BLaER1 treated with 17β-estradiol and CSF1 and Interleukin-3, amounts not matched to agents 10 nM and 100 nM (cell line): ENCODE measurements around the gene GNL1.
A peak's percentile ranks its signal among the peaks of the same experiment; 100 is the strongest.

Experiments
- H3K27ac ChIP-seq, 11 experiments: shearing (Covaris generic); formaldehyde crosslinking; 2 replicates each; pipeline ENCODE4 v1.8.1; 2022
- H3K27me3 ChIP-seq, 11 experiments: shearing (Covaris generic); formaldehyde crosslinking; 2 replicates each; pipeline ENCODE4 v1.8.1; 2022
- H3K36me3 ChIP-seq, 11 experiments: shearing (Covaris generic); formaldehyde crosslinking; 2 replicates each; pipeline ENCODE4 v1.8.1; 2022
- H3K4me1 ChIP-seq, 10 experiments: shearing (Covaris generic); formaldehyde crosslinking; 2 replicates each; pipeline ENCODE4 v1.8.1; 2022
- H3K4me2 ChIP-seq, 11 experiments: shearing (Covaris generic); formaldehyde crosslinking; 2 replicates each; pipeline ENCODE4 v1.8.1; 2022
- H3K4me3 ChIP-seq, 10 experiments: shearing (Covaris generic); formaldehyde crosslinking; 2 replicates each; pipeline ENCODE4 v1.8.1; 2022
- H3K9ac ChIP-seq, 11 experiments: shearing (Covaris generic); formaldehyde crosslinking; 2 replicates each; pipeline ENCODE4 v1.8.1; 2022
- H3K9me3 ChIP-seq, 11 experiments: shearing (Covaris generic); formaldehyde crosslinking; replicated peaks in 1 of 11; 2 replicates each; pipeline ENCODE4 v1.8.1; 2022
- H4K20me1 ChIP-seq, 11 experiments: shearing (Covaris generic); formaldehyde crosslinking; 2 replicates each; pipeline ENCODE4 v1.8.1; 2022
- Cebpa-rat ChIP-seq, 11 experiments: shearing (Covaris generic); IDR thresholded peaks; 2 replicates each; pipeline ENCODE4 v1.8.1; 2022

The GNL1 gene

DNA sequence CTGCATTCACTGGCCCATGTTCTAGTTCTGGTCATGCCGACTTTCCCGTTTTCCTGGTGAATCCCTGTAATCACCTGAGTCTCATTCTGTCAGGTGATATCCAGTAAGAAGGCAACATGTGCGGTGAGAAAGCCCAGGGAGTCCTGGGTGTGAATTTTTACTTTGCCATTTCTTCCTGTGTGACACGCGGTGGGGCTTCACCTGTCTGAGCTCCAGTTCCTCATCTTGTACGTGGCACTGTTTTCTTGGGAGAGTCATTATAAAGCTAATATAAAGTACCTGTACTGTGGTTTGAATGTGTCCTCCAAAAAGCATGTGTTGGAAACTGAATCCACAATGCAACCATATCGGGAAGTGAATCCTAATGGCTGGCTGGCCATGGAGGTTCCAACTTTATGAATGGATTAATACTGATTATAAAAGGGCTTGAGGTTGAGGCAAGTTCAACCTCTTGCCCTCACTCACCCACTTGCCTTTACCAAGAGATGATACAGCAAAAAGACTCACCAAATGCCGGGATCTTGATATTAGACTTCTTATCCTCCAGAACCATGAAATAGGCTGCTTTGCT, 61.9 kb downstream of the GNL1 start:
- H3K4me1 ChIP-seq, result peaks cover 50 to 80% (median 71%) of the 10 kb centered on the region in 10 experiments
- H3K27me3 ChIP-seq, result no peaks in the 10 kb centered on the region
- H3K4me2 ChIP-seq, result peak overlapping the region in 5 of 11 experiments; percentile 94 to 100 (median 100); a peak in 9 of 22 replicates
- no peak for TF ChIP-seq Cebpa-rat (IDR thresholded peaks at IDR 0.05)
- peaks cover 41 to 45% (median 44%) of the 10 kb centered on the region in 11 experiments for H3K36me3 ChIP-seq
- H3K9me3 ChIP-seq, result peaks cover 0 to 16% (median 6%) of the 10 kb centered on the region in 11 experiments; a peak in 14 of 22 replicates
- H3K4me3 ChIP-seq, result peak overlapping the region in 2 of 10 experiments; percentile 98 to 99; a peak in 1 of 20 replicates
- H3K9ac ChIP-seq, result peak overlapping the region in 2 of 11 experiments; percentile 99 to 100; a peak in 1 of 22 replicates
- peaks cover 39 to 56% (median 46%) of the 10 kb centered on the region in 11 experiments for H4K20me1 ChIP-seq
- H3K27ac ChIP-seq, result peak overlapping the region in 4 of 11 experiments; percentile 16 to 85 (median 50); a peak in 3 of 22 replicates

GRCh38 chr6:30493643-30494250, 62.5 kb downstream of the GNL1 start:
- H3K4me2 ChIP-seq, result peak overlapping the region in 6 of 11 experiments; percentile 94 to 100 (median 100); a peak in 12 of 22 replicates
- peak overlapping the region in 2 of 10 experiments; percentile 98 to 99; a peak in 5 of 20 replicates for H3K4me3 ChIP-seq
- peak overlapping the region in 6 of 11 experiments; percentile 2 to 100 (median 62); a peak in 7 of 22 replicates for H3K9ac ChIP-seq
- TF ChIP-seq Cebpa-rat (IDR thresholded peaks at IDR 0.05), result no peak
- H4K20me1 ChIP-seq, result peaks cover 39 to 56% (median 46%) of the 10 kb centered on the region in 11 experiments
- peaks cover 41 to 45% (median 44%) of the 10 kb centered on the region in 11 experiments for H3K36me3 ChIP-seq
- H3K27ac ChIP-seq, result peak overlapping the region in 3 of 11 experiments; percentile 37 to 99 (median 85); a peak in 3 of 22 replicates
- H3K9me3 ChIP-seq, result peaks cover 0 to 11% (median 2%) of the 10 kb centered on the region in 11 experiments; a peak in 9 of 22 replicates
- peaks cover 53 to 83% (median 72%) of the 10 kb centered on the region in 10 experiments for H3K4me1 ChIP-seq
- no peaks in the 10 kb centered on the region for H3K27me3 ChIP-seq

DNA sequence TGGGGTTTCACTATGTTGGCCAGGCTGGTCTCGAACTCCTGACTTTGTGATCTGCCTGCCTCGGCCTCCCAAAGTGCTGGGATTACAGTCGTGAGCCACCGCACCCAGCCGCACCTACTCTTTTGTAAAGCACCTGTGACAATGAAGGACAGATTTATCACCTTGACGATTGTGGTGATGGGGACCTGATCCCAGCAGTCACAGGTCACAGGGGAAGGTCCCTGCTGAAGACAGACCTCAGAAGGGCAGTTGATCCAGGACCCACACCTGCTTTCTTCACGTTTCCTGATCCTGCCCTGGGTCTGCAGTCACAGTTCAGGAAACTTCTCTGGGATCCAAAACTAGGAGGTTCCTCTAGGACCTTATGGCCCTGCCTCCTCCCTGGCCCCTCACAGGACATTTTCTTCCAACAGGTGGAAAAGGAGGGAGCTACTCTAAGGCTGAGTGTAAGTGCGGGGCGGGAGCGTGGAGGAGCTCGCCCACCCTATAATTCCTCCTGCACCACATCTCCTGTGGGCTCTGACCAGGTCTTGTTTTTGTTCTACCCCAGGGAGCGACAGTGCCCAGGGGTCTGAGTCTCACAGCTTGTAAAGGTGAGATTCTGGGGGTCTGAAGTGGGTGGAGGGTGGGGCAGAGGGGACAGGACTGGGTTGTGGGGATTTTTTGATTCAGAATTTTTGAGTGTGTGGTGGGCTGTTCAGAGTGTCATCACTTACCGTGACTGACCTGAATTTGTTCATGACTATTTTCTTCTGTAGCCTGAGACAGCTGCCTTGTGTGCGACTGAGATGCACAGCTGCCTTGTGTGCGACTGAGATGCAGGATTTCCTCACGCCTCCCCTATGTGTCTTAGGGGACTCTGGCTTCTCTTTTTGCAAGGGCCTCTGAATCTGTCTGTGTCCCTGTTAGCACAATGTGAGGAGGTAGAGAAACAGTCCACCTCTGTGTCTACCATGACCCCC, 64.0 kb downstream of the GNL1 start:
- peaks cover 53 to 86% (median 74%) of the 10 kb centered on the region in 10 experiments for H3K4me1 ChIP-seq
- H3K4me2 ChIP-seq, result peak overlapping the region; percentile 94 to 100 (median 100)
- peak overlapping the region; percentile 93 to 100 (median 99); a peak in 21 of 22 replicates for H3K9ac ChIP-seq
- peaks cover 39 to 56% (median 46%) of the 10 kb centered on the region in 11 experiments for H4K20me1 ChIP-seq
- H3K27me3 ChIP-seq, result no peaks in the 10 kb centered on the region
- no peaks in the 10 kb centered on the region; a peak in 1 of 22 replicates for H3K9me3 ChIP-seq
- peak overlapping the region; percentile 10 to 99 (median 98); a peak in 19 of 20 replicates for H3K4me3 ChIP-seq
- peaks cover 41 to 45% (median 44%) of the 10 kb centered on the region in 11 experiments for H3K36me3 ChIP-seq
- peak overlapping the region in 8 of 11 experiments; percentile 42 to 99 (median 96); a peak in 16 of 22 replicates for H3K27ac ChIP-seq
- TF ChIP-seq Cebpa-rat (IDR thresholded peaks at IDR 0.05), result no peak
